Stimulated activated CD8-positive, alpha-beta memory T cell treated with anti-CD3 and anti-CD28 coated beads, Interleukin-4, amount 100 ng/mL, for 48 hours (primary cell): ENCODE measurements around the gene NUCB1.
"Not testable (repeated sequence)": the region's sequence is repeated elsewhere in the genome, so short reads cannot be mapped to it uniquely, and the experiment has no call there.

Source experiments
- DNase-seq: peaks from one replicate; pipeline ENCODE4 v3.0.0-alpha.2; 2020

The NUCB1 gene

GRCh38 chr19:48874303-48875135, 25.6 kb upstream of the NUCB1 start:
- peak; percentile 37 for DNase-seq

- peak; percentile 65 for DNase-seq
Measured at GRCh38 chr19:48876043-48876981, 23.8 kb upstream of the NUCB1 start.

- no peak for DNase-seq
Measured at GRCh38 chr19:48877855-48878195, 22.3 kb upstream of the NUCB1 start.

GRCh38 chr19:48878196-48879024, 21.7 kb upstream of the NUCB1 start:
- DNase-seq, result peak; percentile 43

- no peak for DNase-seq
Measured at GRCh38 chr19:48879025-48879637, 21.0 kb upstream of the NUCB1 start.

- not testable (repeated sequence) for DNase-seq
Measured at GRCh38 chr19:48879696-48880095, 20.4 kb upstream of the NUCB1 start.

- peak; percentile 38 for DNase-seq
Measured at GRCh38 chr19:48881741-48882657, 18.1 kb upstream of the NUCB1 start.

GRCh38 chr19:48883726-48884125, 16.4 kb upstream of the NUCB1 start:
- DNase-seq, result no peak

- DNase-seq, result no peak
Measured at GRCh38 chr19:48887861-48888612, 12.1 kb upstream of the NUCB1 start.

- not testable (repeated sequence) for DNase-seq
Measured at GRCh38 chr19:48889496-48889895, 10.6 kb upstream of the NUCB1 start.

- DNase-seq, result no peak
Measured at GRCh38 chr19:48890551-48890950, 9.6 kb upstream of the NUCB1 start.

- DNase-seq, result no peak
Measured at GRCh38 chr19:48895226-48895625, 4.9 kb upstream of the NUCB1 start.

- peak; percentile 81 for DNase-seq
Measured at GRCh38 chr19:48896191-48896720, 3.9 kb upstream of the NUCB1 start.

- DNase-seq, result no peak
Measured at GRCh38 chr19:48897181-48897580, 2.9 kb upstream of the NUCB1 start.

GRCh38 chr19:48899386-48899749, 744 bp upstream of the NUCB1 start:
- not testable (repeated sequence) for DNase-seq

GRCh38 chr19:48900477-48901406, 630 bp downstream of the NUCB1 start:
- peak; percentile 35 for DNase-seq

- not testable (repeated sequence) for DNase-seq
Measured at GRCh38 chr19:48902291-48902690, 2.2 kb downstream of the NUCB1 start.

- not testable (repeated sequence) for DNase-seq
Measured at GRCh38 chr19:48903788-48904187, 3.7 kb downstream of the NUCB1 start.

- DNase-seq, result no peak
Measured at GRCh38 chr19:48905664-48906063, 5.6 kb downstream of the NUCB1 start.
